ENCODE measurements around the gene CELA3B. TPM values are rescaled to one million over a fixed set of nuclear protein-coding genes. Genes with fewer than 3 reads are reported as not detected.
"Not testable (repeated sequence)": the region's sequence is repeated elsewhere in the genome, so short reads cannot be mapped to it uniquely, and the experiment has no call there.

Gene CELA3B
- total and polyA plus RNA-seq, 4 donors: 0.50 TPM; not detected in 3

GRCh38 chr1:21989672-21990393 is 13.0 kb downstream of the CELA3B start:
- not testable (repeated sequence) for DNase-seq (ENCODE audit: low read depth in 4 of 6, low spot score in 6 of 6); H3K4me1 ChIP-seq (ENCODE audit: control insufficient read depth, insufficient read depth, low read length); H3K27me3 ChIP-seq (ENCODE audit: control insufficient read depth, insufficient read depth, low read length); H3K36me3 ChIP-seq (ENCODE audit: control insufficient read depth, insufficient read depth, low read length); H3K4me3 ChIP-seq (ENCODE audit: low read depth, low read length); H3K27ac ChIP-seq (ENCODE audit: low read depth, low read length); H3K9me3 ChIP-seq (ENCODE audit: control insufficient read depth, insufficient read depth, low read length)
- WGBS (ENCODE audit: insufficient coverage): no CpG with 5 or more reads among the region's 5 CpGs

- WGBS (ENCODE audit: insufficient coverage): 66% methylated on average over 2 of the region's 3 CpGs
- H3K27ac ChIP-seq (ENCODE audit: low read depth, low read length); H3K36me3 ChIP-seq (ENCODE audit: control insufficient read depth, insufficient read depth, low read length); H3K4me3 ChIP-seq (ENCODE audit: low read depth, low read length); H3K27me3 ChIP-seq (ENCODE audit: control insufficient read depth, insufficient read depth, low read length); DNase-seq (ENCODE audit: low read depth in 4 of 6, low spot score in 6 of 6); H3K9me3 ChIP-seq (ENCODE audit: control insufficient read depth, insufficient read depth, low read length); H3K4me1 ChIP-seq (ENCODE audit: control insufficient read depth, insufficient read depth, low read length): not testable (repeated sequence)
These were observed 15.4 kb downstream of the CELA3B start for GRCh38 chr1:21992186-21992585.

DNA sequence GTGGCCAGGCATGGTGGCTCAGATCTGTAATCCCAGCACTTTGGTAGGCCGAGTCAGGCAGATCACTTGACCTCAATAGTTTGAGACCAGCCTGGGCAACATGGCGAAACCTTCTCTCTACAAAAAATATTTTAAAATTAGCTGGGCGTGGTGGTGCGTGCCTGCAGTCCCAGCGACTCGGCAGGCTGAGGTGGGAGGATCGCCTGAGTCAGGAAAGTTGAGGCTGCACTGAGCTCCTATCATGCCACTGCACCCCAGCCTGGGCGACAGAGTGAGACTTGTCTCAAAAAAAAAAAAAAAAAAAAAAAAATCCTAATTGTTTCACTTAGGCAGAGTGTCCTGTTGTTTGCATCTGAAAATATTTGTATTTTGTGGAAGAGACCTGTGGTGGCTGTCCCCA is 17.9 kb downstream of the CELA3B start:
- H3K27ac ChIP-seq (ENCODE audit: low read depth, low read length); H3K36me3 ChIP-seq (ENCODE audit: control insufficient read depth, insufficient read depth, low read length); H3K27me3 ChIP-seq (ENCODE audit: control insufficient read depth, insufficient read depth, low read length); H3K9me3 ChIP-seq (ENCODE audit: control insufficient read depth, insufficient read depth, low read length); H3K4me3 ChIP-seq (ENCODE audit: low read depth, low read length); DNase-seq (ENCODE audit: low read depth in 4 of 6, low spot score in 6 of 6); H3K4me1 ChIP-seq (ENCODE audit: control insufficient read depth, insufficient read depth, low read length): not testable (repeated sequence)
- 100% methylated on average over 2 of the region's 8 CpGs for WGBS (ENCODE audit: insufficient coverage)

DNA sequence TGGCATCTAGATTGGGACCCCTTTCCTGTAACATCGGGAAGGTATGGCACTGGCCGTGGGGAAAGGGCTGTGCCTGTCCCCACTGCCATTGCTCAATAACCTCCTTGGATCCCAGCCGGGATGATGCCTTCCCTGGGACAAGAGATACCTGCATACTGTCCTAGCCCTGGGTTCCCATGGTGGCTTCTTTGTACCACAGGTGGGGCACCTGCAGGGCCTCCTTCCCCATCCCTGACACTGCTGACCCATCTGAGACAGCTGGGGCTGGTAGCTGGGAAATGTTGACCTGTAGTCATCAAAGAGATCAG is 19.8 kb downstream of the CELA3B start:
- H3K27me3 ChIP-seq (ENCODE audit: control insufficient read depth, insufficient read depth, low read length); H3K4me1 ChIP-seq (ENCODE audit: control insufficient read depth, insufficient read depth, low read length); H3K4me3 ChIP-seq (ENCODE audit: low read depth, low read length); DNase-seq (ENCODE audit: low read depth in 4 of 6, low spot score in 6 of 6); H3K36me3 ChIP-seq (ENCODE audit: control insufficient read depth, insufficient read depth, low read length); H3K27ac ChIP-seq (ENCODE audit: low read depth, low read length); H3K9me3 ChIP-seq (ENCODE audit: control insufficient read depth, insufficient read depth, low read length): not testable (repeated sequence)
- WGBS (ENCODE audit: insufficient coverage): no CpG with 5 or more reads among the region's 3 CpGs

DNA sequence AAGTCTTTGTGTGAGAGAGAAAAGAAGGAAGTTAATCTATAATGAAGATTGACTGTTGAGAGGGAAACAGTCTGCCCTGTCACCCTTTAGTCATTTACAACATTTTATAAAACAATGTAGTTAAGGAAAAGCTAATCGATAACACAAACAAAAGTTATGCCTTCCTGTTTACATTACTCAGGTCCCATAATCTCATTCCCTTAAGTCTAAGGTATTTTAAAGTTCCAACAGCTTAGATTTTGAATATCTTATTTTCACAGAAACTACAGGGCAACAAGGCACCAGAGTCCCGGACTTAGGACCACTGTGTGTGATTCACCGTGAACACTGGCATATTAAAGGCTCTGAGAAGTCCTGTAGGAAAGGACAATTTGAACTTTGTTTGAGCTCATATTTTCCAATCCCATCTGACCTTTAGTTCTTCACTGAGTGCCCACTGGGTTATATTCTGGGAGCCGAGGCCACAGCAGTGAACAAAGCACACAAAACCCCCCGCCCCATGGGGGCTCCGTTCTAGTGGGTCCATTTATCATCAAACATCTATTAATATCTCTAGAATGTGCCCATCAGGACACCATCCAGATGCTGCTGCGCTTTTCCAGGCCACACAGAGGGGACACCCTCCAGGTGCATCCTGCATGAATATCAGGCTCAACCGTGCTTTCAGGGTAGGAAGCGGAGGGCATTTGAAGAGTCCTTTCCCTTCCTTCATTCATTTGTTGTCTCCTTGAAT is 21.2 kb downstream of the CELA3B start:
- not testable (repeated sequence) for H3K4me1 ChIP-seq (ENCODE audit: control insufficient read depth, insufficient read depth, low read length); DNase-seq (ENCODE audit: low read depth in 4 of 6, low spot score in 6 of 6)
- 46% methylated on average over 3 of the region's 9 CpGs for WGBS (ENCODE audit: insufficient coverage)

DNA sequence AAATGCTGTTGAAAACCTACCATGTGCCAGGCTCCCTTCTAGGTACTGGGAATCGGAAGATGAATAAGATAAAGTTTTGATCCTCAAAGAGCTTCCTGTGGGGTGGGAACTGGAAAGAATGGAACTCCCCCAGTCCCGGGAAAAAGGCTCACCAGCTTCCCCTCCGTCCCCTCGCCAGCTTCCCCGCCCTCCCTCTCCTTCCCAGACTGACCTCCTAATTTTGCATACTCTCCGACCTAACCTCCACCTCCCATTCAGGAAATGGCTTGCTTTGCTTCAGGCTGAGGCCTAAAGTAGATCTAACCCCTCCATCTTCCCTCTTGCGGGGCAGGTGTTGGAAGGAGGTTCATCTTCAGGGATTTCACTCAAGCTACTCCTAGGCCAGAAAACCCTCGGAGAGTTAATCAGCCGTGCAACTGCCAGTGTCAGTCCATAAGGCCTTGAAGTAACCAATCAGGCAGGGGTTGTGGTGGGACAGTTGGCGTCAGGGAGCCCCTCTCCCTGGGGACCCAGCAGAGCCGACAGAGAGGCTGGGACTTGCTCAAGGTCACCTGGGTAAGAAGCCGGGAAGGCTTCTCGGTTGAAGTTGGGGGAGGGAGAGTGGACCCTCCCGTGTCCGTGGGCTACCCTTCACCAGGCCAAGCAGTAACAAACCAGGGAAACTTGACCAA is 21.9 kb downstream of the CELA3B start:
- H3K9me3 ChIP-seq (ENCODE audit: control insufficient read depth, insufficient read depth, low read length); H3K4me3 ChIP-seq (ENCODE audit: low read depth, low read length); H3K4me1 ChIP-seq (ENCODE audit: control insufficient read depth, insufficient read depth, low read length); H3K36me3 ChIP-seq (ENCODE audit: control insufficient read depth, insufficient read depth, low read length); H3K27me3 ChIP-seq (ENCODE audit: control insufficient read depth, insufficient read depth, low read length); DNase-seq (ENCODE audit: low read depth in 4 of 6, low spot score in 6 of 6); H3K27ac ChIP-seq (ENCODE audit: low read depth, low read length): not testable (repeated sequence)
- 40% methylated on average over 1 of the region's 15 CpGs for WGBS (ENCODE audit: insufficient coverage)

More for the DNA sequence above, 21.2 kb downstream of the CELA3B start:
- H3K4me3 ChIP-seq (ENCODE audit: low read depth, low read length); H3K9me3 ChIP-seq (ENCODE audit: control insufficient read depth, insufficient read depth, low read length); H3K36me3 ChIP-seq (ENCODE audit: control insufficient read depth, insufficient read depth, low read length); H3K27ac ChIP-seq (ENCODE audit: low read depth, low read length); H3K27me3 ChIP-seq (ENCODE audit: control insufficient read depth, insufficient read depth, low read length): not testable (repeated sequence)

DNA sequence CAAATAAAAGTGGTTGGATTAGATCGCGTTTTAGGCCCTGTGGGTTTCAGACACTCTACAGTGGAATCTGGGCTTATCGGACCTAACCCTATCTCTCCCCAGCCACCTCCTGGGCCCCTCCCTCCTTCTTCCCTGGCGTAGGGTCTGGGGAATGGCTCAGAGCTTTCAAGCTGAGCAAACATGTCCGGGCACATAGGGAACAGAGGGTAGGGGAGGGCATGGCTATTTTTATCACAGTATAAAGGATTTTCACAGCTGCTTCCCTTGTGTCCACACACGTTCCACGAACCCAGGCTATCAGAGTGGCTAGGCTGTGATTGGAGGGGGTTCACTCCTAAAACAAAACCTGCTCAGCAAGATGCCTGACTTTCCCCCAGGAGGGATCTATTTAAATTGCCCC is 22.8 kb downstream of the CELA3B start:
- not testable (repeated sequence) for H3K27ac ChIP-seq (ENCODE audit: low read depth, low read length); H3K4me1 ChIP-seq (ENCODE audit: control insufficient read depth, insufficient read depth, low read length); H3K9me3 ChIP-seq (ENCODE audit: control insufficient read depth, insufficient read depth, low read length); DNase-seq (ENCODE audit: low read depth in 4 of 6, low spot score in 6 of 6); H3K27me3 ChIP-seq (ENCODE audit: control insufficient read depth, insufficient read depth, low read length); H3K4me3 ChIP-seq (ENCODE audit: low read depth, low read length); H3K36me3 ChIP-seq (ENCODE audit: control insufficient read depth, insufficient read depth, low read length)
- WGBS (ENCODE audit: insufficient coverage): no CpG with 5 or more reads among the region's 7 CpGs

DNA sequence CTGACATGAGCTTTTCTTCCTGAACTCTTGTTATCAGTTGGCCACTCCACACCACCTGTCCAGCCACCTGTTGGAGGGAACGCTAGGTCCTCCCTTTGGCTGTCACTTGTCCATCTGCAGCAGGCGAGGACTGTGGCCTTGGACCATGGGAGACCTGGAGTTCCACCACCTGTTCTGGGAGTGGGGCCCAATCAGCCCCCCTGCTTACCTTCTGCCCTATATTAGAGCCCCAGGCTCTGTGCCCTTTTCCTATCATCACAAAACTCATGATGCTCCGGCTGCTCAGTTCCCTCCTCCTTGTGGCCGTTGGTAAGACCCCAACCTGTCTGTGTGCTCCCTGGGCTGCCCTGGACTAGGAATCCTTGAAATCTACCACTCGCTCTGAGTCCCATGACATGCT is 24.6 kb downstream of the CELA3B start, which contains the start of gene CELA3A:
CELA3A (plus strand) TSS at position 249 of the 400 bp plus-strand sequence; CDS start at position 267, 18 bp downstream.
- H3K9me3 ChIP-seq (ENCODE audit: control insufficient read depth, insufficient read depth, low read length): no peaks in the 10 kb centered on the region
- no peaks in the 10 kb centered on the region for H3K27me3 ChIP-seq (ENCODE audit: control insufficient read depth, insufficient read depth, low read length)
- no peaks in the 10 kb centered on the region for H3K4me1 ChIP-seq (ENCODE audit: control insufficient read depth, insufficient read depth, low read length)
- no peak for DNase-seq (ENCODE audit: low read depth in 4 of 6, low spot score in 6 of 6)
- no peak within 1 kb of the TSS for H3K27ac ChIP-seq (ENCODE audit: low read depth, low read length)
- H3K36me3 ChIP-seq (ENCODE audit: control insufficient read depth, insufficient read depth, low read length): no peaks in the 10 kb centered on the region
- no peak within 1 kb of the TSS for H3K4me3 ChIP-seq (ENCODE audit: low read depth, low read length)
- WGBS (ENCODE audit: insufficient coverage): 51% methylated on average over 4 of the region's 5 CpGs

DNA sequence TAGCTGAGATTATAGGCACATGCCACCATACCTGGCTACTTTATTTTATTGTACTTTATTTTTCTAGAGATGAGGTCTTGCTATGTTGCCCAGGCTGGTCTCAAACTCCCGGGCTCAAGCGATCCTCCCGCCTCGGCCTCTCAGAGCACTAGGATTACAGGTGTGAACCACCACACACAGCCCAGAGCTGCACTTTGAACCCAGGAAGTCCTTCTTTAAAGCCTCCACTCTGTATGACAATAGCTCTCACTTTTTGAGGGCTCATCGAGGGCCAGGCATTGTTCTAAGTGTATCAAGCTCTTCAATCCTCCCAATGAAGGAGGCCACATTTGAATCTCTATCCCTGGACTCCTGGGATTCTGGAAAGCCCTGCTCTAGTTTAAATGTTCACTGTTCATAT is 25.6 kb downstream of the CELA3B start:
- H3K4me3 ChIP-seq (ENCODE audit: low read depth, low read length); H3K4me1 ChIP-seq (ENCODE audit: control insufficient read depth, insufficient read depth, low read length); H3K36me3 ChIP-seq (ENCODE audit: control insufficient read depth, insufficient read depth, low read length); DNase-seq (ENCODE audit: low read depth in 4 of 6, low spot score in 6 of 6); H3K27ac ChIP-seq (ENCODE audit: low read depth, low read length); H3K9me3 ChIP-seq (ENCODE audit: control insufficient read depth, insufficient read depth, low read length); H3K27me3 ChIP-seq (ENCODE audit: control insufficient read depth, insufficient read depth, low read length): not testable (repeated sequence)
- 78% methylated on average over 1 of the region's 5 CpGs for WGBS (ENCODE audit: insufficient coverage)

DNA sequence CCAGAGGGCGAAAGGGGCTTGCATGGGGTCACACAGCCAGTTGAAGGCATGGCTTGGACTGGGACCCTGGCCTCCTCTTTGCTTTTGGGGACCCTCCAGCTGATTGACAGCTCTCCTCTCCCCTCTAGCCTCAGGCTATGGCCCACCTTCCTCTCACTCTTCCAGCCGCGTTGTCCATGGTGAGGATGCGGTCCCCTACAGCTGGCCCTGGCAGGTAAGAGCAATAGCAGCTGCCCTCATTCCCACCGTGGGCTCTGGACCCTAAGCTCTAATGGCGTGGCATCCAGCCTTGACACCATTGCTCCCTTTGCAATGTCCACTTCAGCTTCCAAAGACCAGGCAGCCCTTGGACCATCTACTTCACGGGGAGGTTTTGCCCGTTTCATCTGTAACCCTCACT is 26.1 kb downstream of the CELA3B start:
- WGBS (ENCODE audit: insufficient coverage): 70% methylated on average over 2 of the region's 8 CpGs
- not testable (repeated sequence) for H3K4me1 ChIP-seq (ENCODE audit: control insufficient read depth, insufficient read depth, low read length); H3K27ac ChIP-seq (ENCODE audit: low read depth, low read length); H3K27me3 ChIP-seq (ENCODE audit: control insufficient read depth, insufficient read depth, low read length); DNase-seq (ENCODE audit: low read depth in 4 of 6, low spot score in 6 of 6); H3K36me3 ChIP-seq (ENCODE audit: control insufficient read depth, insufficient read depth, low read length); H3K4me3 ChIP-seq (ENCODE audit: low read depth, low read length); H3K9me3 ChIP-seq (ENCODE audit: control insufficient read depth, insufficient read depth, low read length)

Data from spinal cord (tissue), 10 donors.